Liver (tissue), 3 donors: ENCODE measurements around the gene RAB4B.

Source experiments
- CTCF ChIP-seq: fragments of 150-350 bp; IDR thresholded peaks from 2 replicates; pipeline ENCODE4 v1.5.1; 2017; ENCODE audit warnings: improper control_type of control experiment, low read depth, low read length; ENCODE audit not compliant: missing input control
- EGR1 ChIP-seq, 2 donors: IDR thresholded peaks; 2 replicates each; pipeline ENCODE4 v1.6.1; 2016 to 2018; ENCODE audit warnings: antibody characterized with exemption in 2 of 2, low read depth in 2 of 2
- FOXA1 ChIP-seq: IDR thresholded peaks from 2 replicates; pipeline ENCODE4 v1.6.1; 2016; ENCODE audit warnings: antibody characterized with exemption
- GABPA ChIP-seq, 2 donors: IDR thresholded peaks in 1 of 2; conservative IDR thresholded peaks in 1 of 2; 2 replicates each; pipeline ENCODE4 v1.6.1; 2016; ENCODE audit warnings: antibody characterized with exemption in 2 of 2, mild to moderate bottlenecking in 1 of 2, moderate library complexity in 1 of 2
- HNF4A ChIP-seq, 2 donors: conservative IDR thresholded peaks; 2 replicates each; pipeline ENCODE4 v1.6.1; 2016; ENCODE audit warnings: antibody characterized with exemption in 2 of 2, mild to moderate bottlenecking in 2 of 2
- JUND ChIP-seq, 2 donors: IDR thresholded peaks; 2 replicates each; pipeline ENCODE4 v1.6.1; 2016; ENCODE audit warnings: antibody characterized with exemption in 2 of 2
- MAX ChIP-seq: IDR thresholded peaks from 2 replicates; pipeline ENCODE4 v1.6.1; 2016; ENCODE audit warnings: antibody characterized with exemption
- RAD21 ChIP-seq, 2 donors: IDR thresholded peaks; 2 replicates each; pipeline ENCODE4 v1.6.1; 2016; ENCODE audit warnings: antibody characterized with exemption in 2 of 2, mild to moderate bottlenecking in 2 of 2
- REST ChIP-seq: IDR thresholded peaks from 2 replicates; pipeline ENCODE4 v1.6.1; 2016; ENCODE audit warnings: antibody characterized with exemption, mild to moderate bottlenecking
- RXRA ChIP-seq, 2 donors: IDR thresholded peaks; 2 replicates each; pipeline ENCODE4 v1.6.1; 2017 to 2018; ENCODE audit warnings: antibody characterized with exemption in 2 of 2, mild to moderate bottlenecking in 1 of 2
- TAF1 ChIP-seq: conservative IDR thresholded peaks from 2 replicates; pipeline ENCODE4 v1.6.1; 2016; ENCODE audit warnings: antibody characterized with exemption, mild to moderate bottlenecking
- YY1 ChIP-seq: IDR thresholded peaks from 2 replicates; pipeline ENCODE4 v1.6.1; 2016; ENCODE audit warnings: antibody characterized with exemption, mild to moderate bottlenecking
- ZBTB33 ChIP-seq: IDR thresholded peaks from 2 replicates; pipeline ENCODE4 v1.6.1; 2016; ENCODE audit warnings: antibody characterized with exemption
- donor health status: healthy.
- donor health status: healthy.

GRCh38 chr19:40786060-40787037, 8.3 kb downstream of the RAB4B start:
- TF ChIP-seq RAD21 (IDR thresholded peaks at IDR 0.05) (no peak), MAX (no peak), ZBTB33 (no peak), CTCF (no peak), RXRA (IDR thresholded peaks at IDR 0.05) (no peak), TAF1 (no peak), JUND (IDR thresholded peaks at IDR 0.05) (no peak), EGR1 (IDR thresholded peaks at IDR 0.05; ENCODE audit: low read depth in 2 of 2) (no peak), REST (no peak), HNF4A (conservative IDR thresholded peaks at IDR 0.05) (no peak), FOXA1 (no peak), YY1 (no peak), GABPA (IDR thresholded peaks at IDR 0.05 in 1 of 2, conservative IDR thresholded peaks at IDR 0.05 in 1 of 2) (no peak)
